GM19035 (cell line): ENCODE results near the gene HIC2.
"Not testable (repeated sequence)": the region's sequence is repeated elsewhere in the genome, so short reads cannot be mapped to it uniquely, and the experiment has no call there.

Source experiments
- ATAC-seq: cut with Tn5 transposase; IDR thresholded peaks from one replicate; pipeline ENCODE4 v1.9.1; 2021; ENCODE audit not compliant: unreplicated experiment

The HIC2 gene

DNA sequence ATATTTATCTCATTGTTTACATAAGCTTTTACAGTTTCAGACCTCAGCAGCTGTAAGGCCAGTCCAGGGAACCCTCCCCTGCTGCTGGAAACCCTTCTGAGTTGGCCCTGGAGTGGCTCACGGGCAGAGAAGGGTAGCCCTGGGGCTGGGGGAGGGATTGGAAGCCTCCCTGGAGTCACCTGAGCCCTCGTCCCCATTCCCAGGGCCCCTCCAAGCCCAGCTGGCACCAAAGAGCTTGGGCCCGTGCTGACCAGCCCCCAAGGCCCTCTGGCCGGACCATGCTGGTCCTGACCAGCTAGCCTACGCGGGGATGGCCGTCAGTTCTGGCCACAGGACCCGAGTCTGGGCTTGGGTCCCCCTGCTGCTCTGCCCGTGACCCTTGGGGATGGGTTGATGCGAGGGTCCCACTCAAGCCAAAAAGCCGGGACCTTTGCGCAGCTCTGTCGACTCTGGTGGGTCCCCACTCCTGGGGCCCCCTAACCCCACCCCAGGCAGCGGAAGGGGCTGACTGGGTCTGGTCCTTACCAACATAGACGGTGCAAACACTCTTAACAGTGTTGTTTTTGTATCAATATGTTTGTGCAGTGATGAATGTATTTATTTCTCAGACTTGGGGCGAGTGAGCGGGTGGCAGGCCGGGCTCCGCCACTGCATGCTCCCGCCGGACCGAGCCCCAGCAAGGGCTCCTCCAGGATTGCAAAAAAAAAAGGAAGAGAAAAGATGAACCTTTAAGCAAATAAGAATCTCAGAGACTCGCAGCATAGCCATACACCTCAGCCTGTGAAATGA, 32.6 kb downstream of the HIC2 start:
- ATAC-seq, result no peak

DNA sequence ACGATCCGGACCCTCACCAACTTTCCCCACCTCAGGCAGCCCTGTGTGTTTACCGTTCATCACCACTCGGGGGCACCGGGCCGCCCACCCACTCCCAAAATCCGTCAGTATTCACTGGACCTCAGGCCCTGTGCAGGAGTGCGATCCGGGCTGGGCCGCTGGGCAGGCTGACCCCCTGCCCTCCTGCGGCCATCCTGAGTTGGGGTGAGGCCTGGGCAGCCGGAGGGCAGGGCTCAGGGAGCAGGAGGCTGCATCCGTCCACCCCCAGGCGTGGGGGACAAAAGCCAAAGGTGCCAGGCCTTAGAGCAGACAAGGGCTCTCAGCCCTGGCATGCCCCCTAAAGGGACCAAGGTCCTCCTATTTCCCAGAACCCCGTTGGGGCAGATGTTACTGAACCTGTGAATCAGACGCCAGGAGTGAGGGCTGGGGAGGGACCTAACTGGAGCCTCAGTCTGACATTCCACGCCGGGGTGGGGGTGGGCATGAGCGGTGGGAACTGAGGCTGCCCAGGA, 33.2 kb downstream of the HIC2 start:
- no peak for ATAC-seq

DNA sequence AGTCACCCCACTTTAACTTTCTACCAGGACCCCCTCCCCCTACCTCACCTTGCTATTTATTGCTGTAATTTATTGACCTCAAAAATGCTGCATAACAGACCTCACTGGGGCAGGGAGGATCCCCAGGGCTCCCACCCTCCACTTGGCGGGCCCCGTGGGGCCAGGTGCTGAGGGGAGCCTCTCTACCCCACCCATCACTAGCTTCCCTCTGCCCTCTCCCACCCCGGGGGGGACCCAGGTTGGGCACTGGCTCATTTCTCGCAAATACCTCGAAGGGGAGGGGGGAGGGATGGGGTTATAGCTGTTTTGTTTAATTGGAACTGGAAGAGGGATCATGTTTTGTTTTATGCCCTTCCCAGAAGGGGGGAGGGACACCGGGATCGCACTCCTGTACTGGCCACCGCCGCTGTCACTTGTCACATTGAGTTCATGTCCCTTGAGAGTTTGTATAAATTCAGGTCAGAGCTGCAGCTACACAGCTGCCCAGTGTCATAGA, 33.7 kb downstream of the HIC2 start:
- no peak for ATAC-seq

DNA sequence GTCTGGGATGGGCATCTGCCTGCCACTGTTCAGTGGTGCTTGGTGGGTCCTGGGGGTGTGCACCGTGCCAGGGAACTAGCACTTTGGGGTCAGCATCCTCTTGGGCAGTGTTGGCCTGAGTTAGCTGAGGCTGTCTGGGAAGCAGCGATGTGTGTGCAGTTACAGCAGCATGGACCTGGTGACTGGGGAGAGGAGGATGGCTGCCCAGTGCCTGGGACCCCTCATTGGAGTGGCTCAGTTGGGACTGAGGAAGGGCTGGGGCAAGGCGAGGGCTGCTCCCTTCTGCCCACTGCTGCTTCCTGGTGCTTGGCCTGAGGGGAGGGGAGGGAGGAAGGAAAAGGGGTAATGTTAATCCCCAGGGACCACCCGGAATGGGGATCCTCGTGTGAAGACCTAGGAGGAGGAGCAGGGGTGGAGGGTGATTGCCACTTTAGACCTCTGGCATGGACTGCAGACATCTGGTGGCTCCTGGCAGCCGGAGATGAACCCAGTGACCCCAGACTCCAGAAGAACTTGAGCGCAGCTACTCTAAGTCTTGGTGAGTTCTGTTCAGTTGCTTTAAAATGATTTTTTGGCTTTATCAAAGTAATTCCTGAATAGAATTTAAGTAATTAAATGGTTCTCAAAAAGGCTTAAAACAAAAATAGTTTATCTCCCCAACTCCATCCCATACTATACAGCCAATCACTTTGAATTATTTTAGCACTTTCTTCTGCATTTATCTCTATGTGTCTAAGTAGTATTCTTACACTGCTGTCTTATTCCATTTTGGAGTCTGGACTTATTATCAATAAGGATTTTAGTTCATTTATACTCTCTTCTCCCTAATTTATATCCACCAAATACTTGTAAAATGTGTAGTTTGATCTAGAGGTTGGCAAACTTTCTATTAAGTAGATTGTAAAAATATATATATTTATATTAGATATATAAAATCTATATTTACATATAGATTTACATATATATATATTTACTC, 34.7 kb downstream of the HIC2 start:
- no peak for ATAC-seq

DNA sequence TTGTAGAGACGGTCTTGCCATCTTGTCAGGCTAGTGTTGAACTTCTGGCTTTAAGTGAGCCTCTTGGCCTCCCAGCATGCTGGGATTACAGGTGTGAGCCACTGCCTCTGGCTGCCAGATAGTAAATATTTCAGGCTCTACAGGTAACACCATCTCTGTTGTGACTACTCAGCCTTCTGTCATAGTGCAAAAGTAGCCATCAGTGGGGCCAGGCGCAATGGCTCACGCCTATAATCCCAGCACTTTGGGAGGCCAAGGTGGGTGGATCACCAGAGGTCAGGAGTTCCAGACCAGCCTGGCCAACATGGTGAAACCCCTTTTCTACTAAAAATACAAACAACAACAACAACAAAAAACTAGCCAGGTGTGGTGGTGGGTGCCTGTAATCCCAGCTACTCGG, 35.5 kb downstream of the HIC2 start:
- not testable (repeated sequence) for ATAC-seq

DNA sequence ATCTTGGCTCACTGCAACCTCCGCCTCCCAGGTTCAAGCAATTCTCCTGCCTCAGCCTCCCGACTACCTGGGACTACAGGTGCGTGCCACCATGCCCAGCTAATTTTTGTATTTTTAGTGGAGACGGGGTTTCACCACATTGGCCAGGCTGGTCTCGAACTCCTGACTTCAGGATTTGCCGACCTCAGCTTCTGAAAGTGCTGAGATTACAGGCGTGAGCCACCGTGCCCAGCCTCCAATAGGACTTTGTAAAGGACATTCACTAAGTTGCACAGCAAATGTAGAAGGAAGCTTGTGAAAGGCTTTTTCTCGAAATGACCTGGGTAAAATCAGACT, 37.8 kb downstream of the HIC2 start:
- not testable (repeated sequence) for ATAC-seq

DNA sequence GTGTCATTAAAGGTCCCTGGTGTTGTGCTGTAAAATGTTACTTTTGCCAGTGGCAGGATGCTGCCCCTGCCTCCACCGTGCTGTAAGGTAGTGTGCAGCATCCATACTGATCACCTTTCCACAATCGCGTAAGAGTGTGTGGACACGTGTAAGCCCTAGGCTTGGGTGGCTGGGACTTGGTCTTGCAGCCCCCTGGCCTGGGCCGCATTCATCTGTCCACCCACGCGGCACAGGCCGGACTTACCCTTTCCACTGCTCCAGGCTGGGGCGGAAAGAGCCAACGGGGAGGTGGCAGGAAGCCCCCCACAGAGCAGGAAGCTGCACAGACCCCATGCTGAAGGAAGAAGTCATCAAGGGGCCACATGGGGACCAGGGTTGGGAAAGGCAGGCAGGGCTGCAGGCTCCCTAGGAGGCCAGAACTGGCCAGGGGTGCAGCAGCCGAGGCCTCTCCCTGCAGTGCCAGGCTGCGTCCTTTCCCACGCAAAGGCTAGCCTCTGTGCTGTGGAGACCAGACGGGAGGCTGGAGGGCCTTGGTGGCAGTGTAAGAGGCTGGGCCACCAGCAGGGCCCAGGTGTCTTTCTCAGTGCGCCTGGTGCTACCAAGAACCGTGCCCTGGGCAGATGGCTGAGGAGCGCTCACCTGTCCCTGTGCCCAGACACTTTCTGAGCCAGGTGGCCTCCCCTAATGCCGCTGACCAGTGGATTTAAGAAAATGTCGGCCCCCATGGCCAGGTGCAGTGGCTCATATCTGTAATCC, 38.3 kb downstream of the HIC2 start:
- no peak for ATAC-seq

DNA sequence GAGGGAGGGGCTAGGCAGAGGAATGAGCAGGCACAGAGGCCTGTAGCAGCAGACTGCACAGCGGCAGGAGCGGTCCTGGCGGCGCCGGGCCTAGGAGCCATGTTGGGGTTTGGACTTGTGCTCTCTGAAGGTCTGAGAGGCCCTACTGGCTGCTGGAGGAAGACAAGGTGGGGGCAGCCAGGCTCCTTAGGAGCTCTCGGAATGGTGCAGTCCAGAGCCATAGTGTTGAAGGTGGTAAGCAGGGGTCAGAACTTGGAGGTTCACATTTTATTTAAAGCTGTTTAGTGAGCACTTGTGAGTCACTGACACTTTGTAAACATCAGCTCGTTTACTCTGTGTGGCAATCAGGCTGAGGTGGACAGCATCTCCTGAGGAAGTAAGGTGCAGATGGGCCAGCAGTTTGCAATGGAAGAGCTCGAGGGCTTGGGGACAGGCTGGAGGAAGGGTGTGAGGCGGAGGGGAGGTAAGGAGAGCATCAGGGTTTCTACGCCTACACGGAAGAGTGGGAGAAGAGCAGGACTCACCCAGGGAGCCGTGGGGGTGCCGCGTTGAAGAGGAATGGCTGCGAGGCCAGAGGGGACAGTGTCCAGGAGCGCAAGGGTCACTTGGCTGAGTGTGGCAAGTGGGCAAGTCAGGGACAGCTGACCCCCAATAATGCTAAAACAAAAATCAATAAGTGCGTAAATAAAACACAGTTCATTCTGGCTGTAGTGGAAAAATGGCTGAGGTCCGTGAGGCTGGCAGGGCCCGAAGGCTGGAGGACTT, 40.0 kb downstream of the HIC2 start:
- no peak for ATAC-seq

DNA sequence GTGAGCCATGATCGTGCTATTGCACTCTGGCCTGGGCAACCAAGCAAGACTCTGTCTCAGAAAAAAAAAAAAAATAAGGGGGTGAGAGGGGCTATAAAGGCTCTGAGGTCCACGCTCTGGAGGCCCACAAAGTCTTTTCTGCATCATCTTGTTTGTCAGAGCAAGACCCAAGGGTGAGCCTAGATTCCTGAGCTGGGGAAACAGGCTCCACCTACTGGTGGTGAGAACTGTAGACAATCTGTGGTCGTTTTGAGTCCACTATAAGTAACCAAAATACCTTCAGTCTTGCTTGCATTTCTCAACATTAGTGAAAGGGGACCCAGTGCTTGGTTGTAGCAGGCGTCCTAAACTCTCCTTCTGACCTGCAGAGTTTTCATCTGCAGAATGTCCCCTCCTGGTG, 45.5 kb downstream of the HIC2 start:
- ATAC-seq, result not testable (repeated sequence)

DNA sequence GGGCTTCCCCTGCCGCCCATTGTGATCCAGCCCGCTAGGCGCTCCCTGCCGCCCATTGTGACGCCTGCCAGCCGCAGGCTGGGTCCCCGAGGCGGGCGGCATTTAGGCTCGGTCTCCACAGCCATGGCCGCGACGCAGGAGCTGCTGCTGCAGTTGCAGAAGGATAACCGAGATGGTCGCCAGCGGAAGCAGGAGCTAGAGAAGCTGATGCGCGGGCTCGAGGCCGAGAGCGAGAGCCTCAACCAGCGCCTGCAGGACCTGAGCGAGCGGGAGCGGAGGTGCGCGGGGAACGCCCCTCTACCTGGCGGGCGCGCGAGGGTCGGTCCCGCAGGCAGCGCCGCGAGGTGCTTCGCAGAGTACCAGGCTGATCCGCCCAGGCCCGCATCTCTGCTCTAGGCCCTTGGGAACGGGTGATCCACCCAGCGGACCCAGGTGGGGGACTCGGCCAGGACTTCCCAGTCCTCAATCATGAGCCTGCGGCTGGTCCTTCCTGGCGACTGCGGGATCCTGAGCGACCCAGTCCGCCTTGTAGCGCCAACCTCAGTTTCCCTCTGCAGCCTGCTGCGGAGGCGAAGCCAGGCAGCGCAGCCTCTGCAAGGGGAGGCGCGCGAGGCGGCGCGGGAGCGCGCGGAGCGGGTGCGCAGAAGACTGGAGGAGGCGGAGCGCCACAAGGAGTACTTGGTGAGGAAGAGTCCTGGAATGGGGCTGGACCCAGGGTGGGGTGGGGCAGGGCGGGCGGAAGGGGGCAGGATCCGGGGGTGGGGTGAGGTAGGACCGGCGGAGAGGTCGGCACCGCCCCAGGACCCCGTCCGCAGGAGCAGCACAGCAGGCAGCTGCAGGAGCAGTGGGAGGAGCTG, 50.4 kb downstream of the HIC2 start, which contains the start of gene TMEM191C:
TSS of gene TMEM191C (plus strand) at position 51 of the 857 bp plus-strand sequence. CDS start at position 124, 73 bp downstream.
- peak; percentile 7 for ATAC-seq

DNA sequence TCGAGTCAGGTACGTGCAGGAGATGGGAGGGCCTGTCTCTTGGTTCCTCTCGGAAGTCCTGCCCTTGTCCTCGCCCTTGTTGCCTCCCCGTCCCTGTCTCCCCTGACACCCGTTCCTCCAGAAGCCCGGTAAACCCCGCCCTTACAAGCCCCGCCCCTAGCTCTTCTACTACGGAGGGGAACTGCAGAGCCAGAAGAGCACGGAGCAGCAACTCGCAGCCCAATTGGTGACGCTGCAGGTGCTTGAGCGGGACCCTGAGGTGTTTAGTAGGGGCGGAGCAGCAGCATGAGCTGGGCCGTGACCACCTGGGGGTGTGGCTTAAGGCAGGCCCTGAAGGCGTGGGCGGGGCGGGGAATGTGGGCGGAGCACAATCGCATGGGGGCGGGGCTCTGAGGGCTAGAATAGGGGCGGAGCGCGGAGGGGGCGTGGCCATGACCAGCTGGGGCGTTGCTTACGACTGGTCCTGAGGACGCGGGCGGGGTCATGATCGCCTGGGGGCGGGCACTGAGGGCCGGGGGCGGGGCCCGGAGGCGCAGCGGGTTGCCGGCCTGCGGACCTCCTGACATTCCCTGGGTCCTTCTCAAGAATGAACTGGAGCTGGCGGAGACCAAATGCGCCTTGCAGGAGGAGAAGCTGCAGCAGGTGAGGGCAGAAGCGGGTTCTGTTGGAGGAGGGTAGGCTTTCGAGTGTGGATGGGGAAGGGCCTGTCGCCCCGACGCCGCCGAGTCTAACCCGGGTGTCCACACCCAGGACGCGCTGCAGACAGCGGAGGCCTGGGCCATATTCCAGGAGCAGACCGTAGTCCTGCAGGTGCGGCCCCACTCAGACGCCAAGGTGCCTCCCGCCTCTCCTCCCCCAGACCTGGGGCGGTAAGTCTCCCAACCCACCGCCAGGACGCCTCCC, 51.3 kb downstream of the HIC2 start:
- ATAC-seq, result peak; percentile 86

DNA sequence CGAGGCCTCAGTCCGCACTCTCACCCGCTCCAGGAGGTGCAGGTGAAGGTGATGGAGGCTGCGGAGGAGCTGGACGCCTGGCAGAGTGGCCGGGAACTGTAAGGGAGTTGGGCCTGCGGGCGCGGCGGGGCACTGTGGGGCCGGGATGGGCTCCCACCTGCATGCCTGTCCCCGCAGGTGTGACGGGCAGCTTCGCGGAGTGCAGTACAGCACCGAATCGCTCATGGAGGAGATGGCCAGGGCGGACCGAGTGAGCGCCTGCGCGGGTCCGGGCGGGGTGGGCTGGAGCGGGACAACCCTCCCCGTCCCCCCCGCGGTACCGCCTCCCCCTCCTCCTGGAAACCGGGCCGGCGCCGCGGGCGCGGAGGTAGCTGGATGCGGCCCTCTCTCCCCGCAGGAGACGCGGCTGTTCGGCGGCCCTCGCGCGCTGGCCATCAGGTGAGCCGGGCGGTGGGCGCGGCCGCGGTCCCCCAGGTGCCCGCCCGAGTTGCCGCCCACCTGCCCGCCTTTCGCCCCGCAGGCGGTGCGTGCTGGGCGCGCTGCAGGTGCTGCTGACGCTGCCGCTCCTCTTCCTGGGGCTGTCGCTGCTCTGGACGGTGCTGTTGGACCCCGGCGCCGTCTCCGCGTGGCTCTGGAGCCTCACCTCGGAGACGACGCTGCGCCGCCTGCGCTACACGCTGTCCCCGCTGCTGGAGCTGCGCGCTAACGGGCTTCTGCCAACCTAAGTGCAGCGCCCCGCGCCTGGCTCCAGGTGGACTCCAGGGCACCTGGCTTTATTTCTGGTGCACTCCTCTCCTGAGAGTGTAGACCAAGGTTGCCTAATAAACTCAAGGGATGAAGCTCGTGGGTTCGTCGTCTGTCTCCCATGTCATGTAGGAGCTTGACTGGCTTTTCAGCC, 52.2 kb downstream of the HIC2 start:
- ATAC-seq, result not testable (repeated sequence)

DNA sequence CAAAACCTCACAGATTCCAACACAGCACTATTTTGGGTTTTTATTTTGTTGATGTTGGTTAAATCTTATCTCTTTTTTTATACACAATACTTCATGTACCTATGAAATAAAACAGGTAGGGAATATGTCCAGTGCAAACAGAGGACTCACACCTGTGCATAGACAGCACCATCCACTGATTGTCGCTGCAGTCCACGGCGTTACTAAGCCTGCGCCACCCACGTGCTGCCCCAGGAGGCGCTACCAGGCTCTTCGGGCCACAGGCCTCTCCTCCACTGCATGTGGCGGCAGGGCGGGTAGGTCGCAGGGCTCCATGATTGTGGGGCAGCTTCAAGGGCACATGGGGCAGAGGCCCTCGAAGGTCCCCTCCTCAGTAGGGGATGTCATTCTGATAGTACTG, 55.8 kb downstream of the HIC2 start:
- not testable (repeated sequence) for ATAC-seq

DNA sequence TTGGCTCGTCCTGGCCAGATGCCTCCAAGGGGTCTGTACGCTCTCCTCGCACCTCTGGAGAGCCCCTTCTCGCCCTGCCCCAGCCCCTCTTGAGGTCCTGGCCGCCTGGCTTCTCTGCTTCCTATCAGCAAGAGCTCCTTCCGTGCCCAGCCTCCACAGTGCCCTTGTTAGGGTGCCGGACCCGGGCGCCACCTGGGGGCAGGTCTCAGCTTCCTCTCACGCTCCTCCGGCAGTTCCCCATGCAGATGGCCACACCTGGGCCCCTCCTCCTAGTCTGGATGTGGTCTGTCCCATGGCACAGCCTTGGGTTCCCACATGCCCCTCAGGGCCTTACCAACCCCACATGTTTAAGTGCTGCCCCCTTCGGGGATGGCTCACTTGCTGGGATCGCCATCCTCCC, 56.5 kb downstream of the HIC2 start:
- ATAC-seq, result not testable (repeated sequence)

DNA sequence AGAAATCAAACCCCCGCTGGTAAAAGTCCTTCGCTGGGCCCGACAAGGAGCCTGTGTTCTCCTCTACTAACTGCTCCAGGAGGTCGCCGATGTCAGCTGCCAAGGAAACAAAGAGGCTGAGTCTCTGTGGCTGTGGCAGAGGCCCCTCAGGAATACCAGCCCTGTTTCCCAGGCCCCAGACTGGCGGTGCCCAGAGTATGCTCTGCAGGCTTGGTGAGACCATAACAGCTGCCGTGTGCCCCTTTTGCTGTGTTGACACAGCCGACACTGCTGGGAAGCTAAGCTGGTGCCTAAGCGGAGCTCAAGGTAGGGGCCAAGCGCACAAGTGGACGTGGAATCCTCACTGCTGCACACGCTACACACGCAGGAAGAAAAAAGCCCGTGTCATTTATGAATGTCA, 66.9 kb downstream of the HIC2 start:
- ATAC-seq, result not testable (repeated sequence)

DNA sequence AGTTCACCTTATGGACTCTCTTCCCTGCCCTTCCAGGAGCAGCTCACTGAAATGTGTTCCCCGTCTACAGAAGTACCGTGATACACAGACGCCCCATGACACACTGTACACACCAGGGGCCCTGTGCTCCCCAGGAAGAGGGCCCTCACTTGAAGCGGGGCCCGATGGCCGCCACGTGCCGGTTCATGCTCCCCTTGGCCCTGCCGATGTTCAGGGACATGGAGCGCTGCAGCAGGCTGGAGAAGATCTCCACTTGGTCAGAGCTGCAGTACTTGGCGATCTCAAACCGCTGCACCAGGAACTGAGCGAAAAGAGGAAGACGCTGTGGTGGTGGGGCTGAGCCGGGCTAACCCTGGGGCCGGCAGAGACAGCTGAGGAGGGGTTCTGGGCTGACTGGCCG, 70.6 kb downstream of the HIC2 start:
- ATAC-seq, result not testable (repeated sequence)

DNA sequence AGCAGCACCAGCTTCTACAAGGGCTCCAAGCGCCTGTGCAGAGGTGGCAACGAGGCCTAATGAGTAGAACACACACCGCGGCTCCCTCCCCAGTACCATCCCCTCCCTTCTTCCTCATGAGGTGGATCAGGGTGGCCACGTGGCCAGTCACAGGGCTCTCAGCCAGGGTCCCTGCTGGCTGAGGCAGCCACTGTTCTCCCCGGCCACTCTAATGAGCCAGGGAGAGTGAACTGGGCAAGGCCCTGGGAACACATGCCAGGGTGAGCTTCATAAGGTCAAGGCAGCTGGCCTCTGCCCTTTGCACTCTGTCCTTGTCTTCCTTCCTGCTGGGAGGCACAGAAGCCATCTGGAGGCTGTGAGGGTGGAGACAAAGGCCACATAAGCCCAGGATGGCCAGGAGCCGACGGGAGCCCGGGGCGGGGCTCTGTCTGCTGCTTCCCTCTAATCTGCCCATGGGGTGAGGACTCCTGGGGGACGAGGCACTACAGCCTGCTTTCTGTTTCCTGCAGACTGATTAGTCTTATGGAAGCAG, 72.0 kb downstream of the HIC2 start:
- ATAC-seq, result not testable (repeated sequence)
